HG02870 (cell line): ENCODE results near the gene FBXO30.

Source experiments
- ATAC-seq: cut with Tn5 transposase; IDR thresholded peaks from one replicate; pipeline ENCODE4 v1.9.1; 2021; ENCODE audit warnings: mild to moderate bottlenecking, moderate library complexity; ENCODE audit not compliant: unreplicated experiment

The FBXO30 gene

GRCh38 chr6:145814501-145815308, at the start of gene FBXO30:
Gene FBXO30, minus strand, starts transcription at chr6:145814795. Its CDS starts 8,390 bp downstream, at chr6:145806405.
- peak; percentile 65 for ATAC-seq

GRCh38 chr6:145863988-145864616, 49.5 kb upstream of the FBXO30 start:
- peak; percentile 36 for ATAC-seq

- no peak for ATAC-seq
Measured at GRCh38 chr6:145863366-145863765, 48.8 kb upstream of the FBXO30 start.

- ATAC-seq = no peak
Measured at GRCh38 chr6:145860562-145860961, 46.0 kb upstream of the FBXO30 start.

GRCh38 chr6:145850671-145851070, 36.1 kb upstream of the FBXO30 start:
- no peak for ATAC-seq

- no peak for ATAC-seq
Measured at GRCh38 chr6:145848541-145848940, 33.9 kb upstream of the FBXO30 start.

GRCh38 chr6:145845557-145845956, 31.0 kb upstream of the FBXO30 start:
- ATAC-seq = no peak

GRCh38 chr6:145844933-145845540, 30.4 kb upstream of the FBXO30 start:
- ATAC-seq = no peak

GRCh38 chr6:145842693-145843546, 28.3 kb upstream of the FBXO30 start:
- no peak for ATAC-seq

GRCh38 chr6:145841668-145842067, 27.1 kb upstream of the FBXO30 start:
- ATAC-seq = no peak

- ATAC-seq = no peak
Measured at GRCh38 chr6:145839653-145840052, 25.1 kb upstream of the FBXO30 start.

GRCh38 chr6:145838305-145838704, 23.7 kb upstream of the FBXO30 start:
- ATAC-seq = no peak

- no peak for ATAC-seq
Measured at GRCh38 chr6:145836772-145837171, 22.2 kb upstream of the FBXO30 start.

GRCh38 chr6:145836170-145836569, 21.6 kb upstream of the FBXO30 start:
- no peak for ATAC-seq

GRCh38 chr6:145830612-145831011, 16.0 kb upstream of the FBXO30 start:
- ATAC-seq = no peak

- ATAC-seq = no peak
Measured at GRCh38 chr6:145829950-145830349, 15.4 kb upstream of the FBXO30 start.

- ATAC-seq = no peak
Measured at GRCh38 chr6:145829102-145829501, 14.5 kb upstream of the FBXO30 start.

- ATAC-seq = no peak
Measured at GRCh38 chr6:145824344-145824743, 9.7 kb upstream of the FBXO30 start.

- ATAC-seq = peak; percentile 87
Measured at GRCh38 chr6:145823328-145823944, 8.8 kb upstream of the FBXO30 start.

GRCh38 chr6:145822456-145822855, 7.9 kb upstream of the FBXO30 start:
- no peak for ATAC-seq

- no peak for ATAC-seq
Measured at GRCh38 chr6:145819994-145820393, 5.4 kb upstream of the FBXO30 start.
